Loucy (cell line): ENCODE results near the gene MYCL.

ENCODE experiments used
- CTCF ChIP-seq: fragments of 200-600 bp; sonication (generic); conservative IDR thresholded peaks from 2 replicates; pipeline ENCODE4 v1.5.1; 2014; ENCODE audit warnings: mild to moderate bottlenecking, antibody characterized with exemption, low read length
- EZH2phosphoT487 ChIP-seq: fragments of 200-600 bp; IDR thresholded peaks from 2 replicates; pipeline ENCODE4 v1.6.1; 2018; ENCODE audit warnings: antibody characterized with exemption, mild to moderate bottlenecking, moderate library complexity, borderline replicate concordance

GRCh38 chr1:39852214-39852791 lies 49.4 kb downstream of the MYCL start:
- TF ChIP-seq CTCF (no peak), EZH2phosphoT487 (no peak)
